Transverse colon (tissue), 4 donors: ENCODE data around the gene DUT.

ENCODE experiments used
- EP300 ChIP-seq: sonication (generic); formaldehyde crosslinking; IDR thresholded peaks from one replicate; pipeline ENCODE4 v1.6.1; 2017; ENCODE audit warnings: antibody characterized with exemption, low read depth
- POLR2A ChIP-seq: fragments of 450-650 bp; IDR thresholded peaks from one replicate; pipeline ENCODE4 v1.6.1; 2016; ENCODE audit warnings: antibody characterized with exemption, mild to moderate bottlenecking, moderate library complexity
- POLR2AphosphoS5 ChIP-seq, 3 donors: sonication (generic); formaldehyde crosslinking; IDR thresholded peaks; one replicate each; pipeline ENCODE4 v1.6.1; 2016; ENCODE audit warnings: antibody characterized with exemption in 3 of 3
- TF ChIP-seq, protein P1 (sequence below), 5 experiments: fragments of 200-600 bp in 3 of 5; fragments of 450-650 bp in 2 of 5; sonication (generic) in 3 of 5; IDR thresholded peaks; 1 replicate in 2 of 5; 2 replicates in 3 of 5; pipeline ENCODE4 v1.5.1; 2016 to 2017; ENCODE audit warnings: antibody characterized with exemption in 5 of 5, inconsistent platforms in 3 of 5, mild to moderate bottlenecking in 2 of 5, moderate library complexity in 1 of 5

DNA sequence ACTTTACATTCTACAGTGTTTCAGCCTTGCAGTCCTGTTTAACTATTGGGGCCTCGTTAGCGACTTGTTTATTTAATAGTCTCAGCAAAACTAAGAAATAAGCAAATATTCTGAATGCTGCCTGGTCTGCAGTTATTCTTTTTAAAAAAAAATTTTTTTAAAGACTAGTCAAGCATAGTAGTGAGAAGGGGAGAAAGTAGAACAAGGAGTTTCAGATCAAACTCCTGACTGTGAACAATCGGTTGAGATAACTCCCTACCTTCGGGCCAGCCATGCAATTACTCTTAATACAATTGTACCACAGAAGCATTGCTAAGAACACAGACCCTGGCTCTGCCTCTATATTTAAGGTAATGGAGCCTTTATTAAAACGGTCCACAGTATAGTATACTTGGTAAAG, 5.8 kb upstream of the DUT start:
- no peak for TF ChIP-seq POLR2A
- TF ChIP-seq, protein P1, sequence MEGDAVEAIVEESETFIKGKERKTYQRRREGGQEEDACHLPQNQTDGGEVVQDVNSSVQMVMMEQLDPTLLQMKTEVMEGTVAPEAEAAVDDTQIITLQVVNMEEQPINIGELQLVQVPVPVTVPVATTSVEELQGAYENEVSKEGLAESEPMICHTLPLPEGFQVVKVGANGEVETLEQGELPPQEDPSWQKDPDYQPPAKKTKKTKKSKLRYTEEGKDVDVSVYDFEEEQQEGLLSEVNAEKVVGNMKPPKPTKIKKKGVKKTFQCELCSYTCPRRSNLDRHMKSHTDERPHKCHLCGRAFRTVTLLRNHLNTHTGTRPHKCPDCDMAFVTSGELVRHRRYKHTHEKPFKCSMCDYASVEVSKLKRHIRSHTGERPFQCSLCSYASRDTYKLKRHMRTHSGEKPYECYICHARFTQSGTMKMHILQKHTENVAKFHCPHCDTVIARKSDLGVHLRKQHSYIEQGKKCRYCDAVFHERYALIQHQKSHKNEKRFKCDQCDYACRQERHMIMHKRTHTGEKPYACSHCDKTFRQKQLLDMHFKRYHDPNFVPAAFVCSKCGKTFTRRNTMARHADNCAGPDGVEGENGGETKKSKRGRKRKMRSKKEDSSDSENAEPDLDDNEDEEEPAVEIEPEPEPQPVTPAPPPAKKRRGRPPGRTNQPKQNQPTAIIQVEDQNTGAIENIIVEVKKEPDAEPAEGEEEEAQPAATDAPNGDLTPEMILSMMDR (IDR thresholded peaks at IDR 0.05), result no peak
- no peak for TF ChIP-seq EP300
- no peak for TF ChIP-seq POLR2AphosphoS5 (IDR thresholded peaks at IDR 0.05)
